Fibroblast of pulmonary artery (primary cell): ENCODE measurements around the gene PCLAF.

Source experiments
- DNase-seq: peaks from one replicate; pipeline ENCODE4 v3.0.0-alpha.2; 2010; ENCODE audit warnings: low read depth
- H3K4me3 ChIP-seq: replicated peaks from 2 replicates; pipeline ENCODE4 v1.5.1; 2011; ENCODE audit warnings: low read depth, mild to moderate bottlenecking, control low read depth, low read length, moderate library complexity
- TF ChIP-seq, protein P1 (sequence below): IDR thresholded peaks from 2 replicates; pipeline ENCODE4 v1.5.1; 2011; ENCODE audit warnings: mild to moderate bottlenecking, control low read depth, low read length, inconsistent platforms; ENCODE audit errors: missing control alignments

PCLAF gene

DNA sequence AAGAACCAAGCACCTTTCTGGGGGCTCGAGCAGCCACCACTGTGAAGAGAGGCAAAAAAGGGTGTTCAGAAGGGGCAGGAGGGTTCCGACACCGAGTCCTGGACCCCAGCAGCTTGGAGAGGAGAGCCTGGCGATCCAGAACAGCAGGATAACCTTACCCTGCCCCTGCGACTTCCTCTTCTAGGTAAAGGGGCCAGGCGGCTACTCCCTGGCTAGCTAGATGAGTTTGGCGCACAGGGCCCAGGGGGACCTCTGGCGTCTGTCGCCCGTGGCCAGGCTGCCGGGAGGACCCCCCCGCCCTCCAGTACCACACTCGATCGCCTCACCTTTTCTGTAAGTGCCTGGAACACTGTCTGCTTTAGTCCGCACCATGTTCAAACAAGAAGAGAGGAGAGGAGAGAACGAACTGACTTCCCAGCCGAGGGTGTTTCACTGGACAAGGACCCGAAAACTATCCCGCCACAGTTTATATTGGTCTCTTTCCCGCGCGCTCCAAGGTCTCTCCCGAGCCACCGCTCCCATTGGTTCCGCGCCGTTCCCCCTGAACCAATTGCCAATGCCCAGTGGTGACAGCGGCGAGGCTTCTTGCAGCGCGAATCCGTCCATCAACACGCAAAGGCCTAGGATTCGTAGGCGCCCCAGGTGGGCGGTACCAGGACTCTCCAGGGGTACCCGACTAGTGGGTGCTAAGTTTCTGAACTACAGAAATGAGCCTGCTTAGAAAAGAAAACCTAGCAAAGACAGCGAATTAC, at the start of gene PCLAF:
Gene PCLAF (minus strand): TSS at position 442 of the 752 bp plus-strand sequence. CDS start 70 bp downstream, at position 372.
- peak; percentile 95 for DNase-seq
- H3K4me3 ChIP-seq, result peak within 1 kb of the TSS; percentile 77
- TF ChIP-seq, protein P1, sequence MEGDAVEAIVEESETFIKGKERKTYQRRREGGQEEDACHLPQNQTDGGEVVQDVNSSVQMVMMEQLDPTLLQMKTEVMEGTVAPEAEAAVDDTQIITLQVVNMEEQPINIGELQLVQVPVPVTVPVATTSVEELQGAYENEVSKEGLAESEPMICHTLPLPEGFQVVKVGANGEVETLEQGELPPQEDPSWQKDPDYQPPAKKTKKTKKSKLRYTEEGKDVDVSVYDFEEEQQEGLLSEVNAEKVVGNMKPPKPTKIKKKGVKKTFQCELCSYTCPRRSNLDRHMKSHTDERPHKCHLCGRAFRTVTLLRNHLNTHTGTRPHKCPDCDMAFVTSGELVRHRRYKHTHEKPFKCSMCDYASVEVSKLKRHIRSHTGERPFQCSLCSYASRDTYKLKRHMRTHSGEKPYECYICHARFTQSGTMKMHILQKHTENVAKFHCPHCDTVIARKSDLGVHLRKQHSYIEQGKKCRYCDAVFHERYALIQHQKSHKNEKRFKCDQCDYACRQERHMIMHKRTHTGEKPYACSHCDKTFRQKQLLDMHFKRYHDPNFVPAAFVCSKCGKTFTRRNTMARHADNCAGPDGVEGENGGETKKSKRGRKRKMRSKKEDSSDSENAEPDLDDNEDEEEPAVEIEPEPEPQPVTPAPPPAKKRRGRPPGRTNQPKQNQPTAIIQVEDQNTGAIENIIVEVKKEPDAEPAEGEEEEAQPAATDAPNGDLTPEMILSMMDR, result no peak

DNA sequence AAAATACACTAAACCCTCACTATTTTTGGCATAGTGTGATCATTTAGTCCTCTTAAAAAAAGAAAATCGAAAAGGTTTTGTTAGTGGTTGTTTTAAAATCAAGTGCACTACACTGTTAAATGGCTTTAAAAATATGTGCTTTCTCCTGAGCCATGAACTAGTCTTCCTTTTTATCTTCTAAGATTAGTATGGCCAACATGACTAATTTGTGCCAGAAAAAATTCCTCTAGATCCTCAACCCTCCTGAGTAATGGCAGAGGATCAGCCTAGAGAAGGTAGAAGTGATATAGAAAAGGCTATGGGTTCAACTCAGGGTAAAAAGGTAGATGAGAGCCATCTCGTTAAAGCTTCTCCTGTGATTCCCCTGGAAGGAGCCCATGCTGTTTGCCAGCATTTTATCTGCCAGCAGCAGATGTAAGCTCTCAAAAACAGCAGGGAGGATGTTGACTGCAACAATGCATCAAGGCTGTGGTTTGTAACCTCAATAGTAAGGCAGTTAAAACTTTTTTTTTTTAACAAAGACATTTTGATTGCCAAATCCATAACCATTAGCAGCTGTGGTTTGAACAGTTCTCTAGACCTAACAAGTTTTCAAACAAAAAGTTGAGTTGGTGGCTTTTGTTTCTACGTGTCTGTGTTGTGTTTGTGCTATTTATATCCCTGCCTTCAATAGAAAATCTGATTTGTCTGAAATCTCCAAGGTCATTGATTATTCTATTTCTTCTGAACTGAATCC, 48.9 kb upstream of the PCLAF start:
- peak; percentile 96 for DNase-seq
- TF ChIP-seq, protein P1, result no peak
- no peak overlapping the region for H3K4me3 ChIP-seq

DNA sequence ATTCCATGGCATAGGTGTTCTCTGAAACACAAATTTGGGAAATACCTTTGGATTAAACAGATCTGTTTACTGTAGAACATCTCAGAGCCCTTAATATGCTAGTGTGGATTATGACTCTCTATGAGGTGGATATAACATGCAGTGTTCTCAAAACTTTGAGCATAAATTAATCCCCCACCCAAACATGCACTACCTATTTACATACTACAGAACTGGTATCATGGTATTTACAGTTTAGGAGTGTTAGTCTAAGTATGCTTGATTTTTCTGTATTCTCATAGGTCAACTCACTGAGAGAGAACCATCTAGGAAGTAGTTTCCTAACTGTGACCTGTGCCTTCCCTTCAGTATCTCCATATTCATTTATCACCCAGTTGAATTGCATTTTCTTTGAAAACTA, 48.2 kb upstream of the PCLAF start:
- H3K4me3 ChIP-seq, result no peak overlapping the region
- no peak for DNase-seq
- TF ChIP-seq, protein P1, result no peak

DNA sequence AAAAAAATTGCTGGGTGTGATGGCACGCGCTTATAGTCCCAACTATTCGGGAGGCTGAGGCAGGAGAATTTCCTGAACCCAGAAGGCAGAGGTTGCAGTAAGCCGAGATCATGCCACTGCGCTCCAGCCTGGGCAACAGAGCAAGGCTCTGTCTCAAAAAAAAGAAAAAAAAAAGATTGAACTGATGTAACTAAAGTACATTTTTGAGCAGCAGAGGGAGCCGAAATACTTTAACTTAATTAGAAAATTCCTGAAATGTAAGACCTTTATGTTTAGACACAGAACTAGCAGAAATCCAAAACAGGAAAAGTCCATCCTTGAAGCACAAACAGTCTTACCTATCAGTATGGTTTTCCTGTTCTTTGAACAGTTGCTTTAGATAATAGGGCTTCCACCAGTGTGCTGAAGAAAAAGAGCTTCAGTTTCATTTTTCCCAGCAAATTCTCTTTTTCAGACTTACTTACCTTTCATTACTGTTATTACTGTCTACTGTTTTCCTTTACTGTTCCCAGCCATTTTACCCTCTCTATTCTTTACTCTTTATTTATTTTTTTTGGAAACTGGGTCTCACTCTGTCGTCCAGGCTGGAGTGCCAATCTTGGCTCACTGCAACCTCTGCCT, 45.7 kb upstream of the PCLAF start:
- H3K4me3 ChIP-seq, result no peak overlapping the region
- DNase-seq, result peak; percentile 76
- TF ChIP-seq, protein P1, result peak; percentile 35

DNA sequence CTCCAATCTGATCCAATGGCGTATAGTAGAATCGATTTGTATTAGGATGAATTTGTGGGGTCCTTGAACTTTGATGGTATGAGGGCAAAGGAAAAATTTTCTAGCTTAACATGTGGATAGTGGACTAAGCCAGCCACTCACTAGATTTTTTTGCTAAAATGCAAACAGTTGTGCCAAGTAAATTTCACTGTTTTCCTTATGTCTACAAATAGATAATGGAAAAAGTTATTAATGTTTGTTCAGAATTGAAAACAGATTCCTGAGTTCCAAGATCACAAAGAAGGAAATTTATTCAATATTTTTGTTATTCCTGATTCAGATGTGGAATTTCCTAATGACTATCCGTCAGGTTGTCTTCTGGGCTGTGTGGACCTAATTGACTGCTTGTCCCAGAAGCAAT, 44.0 kb upstream of the PCLAF start:
- no peak for DNase-seq
- H3K4me3 ChIP-seq, result no peak overlapping the region
- TF ChIP-seq, protein P1, result no peak

GRCh38 chr15:64423970-64424369, 42.7 kb upstream of the PCLAF start:
- TF ChIP-seq, protein P1, result no peak
- no peak for DNase-seq
- no peak overlapping the region for H3K4me3 ChIP-seq
